Stimulated activated CD8-positive, alpha-beta memory T cell treated with anti-CD3 and anti-CD28 coated beads, Interleukin-12 subunit alpha, Interleukin-12 subunit beta, amount 100 ng/mL, for 4 hours (primary cell): ENCODE data around the gene LSS.
"Not testable (repeated sequence)": the region's sequence is repeated elsewhere in the genome, so short reads cannot be mapped to it uniquely, and the experiment has no call there.

ENCODE experiments used
- DNase-seq: peaks from one replicate; pipeline ENCODE4 v3.0.0-alpha.2; 2020; ENCODE audit warnings: low read depth

LSS gene

GRCh38 chr21:46205166-46205565 is 23.4 kb downstream of the LSS start:
- DNase-seq, result no peak

GRCh38 chr21:46203203-46203600 is 25.4 kb downstream of the LSS start:
- DNase-seq, result no peak

GRCh38 chr21:46202592-46203202 is 25.9 kb downstream of the LSS start:
- no peak for DNase-seq

- DNase-seq, result not testable (repeated sequence)
These were observed 27.4 kb downstream of the LSS start for GRCh38 chr21:46200877-46201803.

- DNase-seq, result no peak
These were observed 28.9 kb downstream of the LSS start for GRCh38 chr21:46199436-46200373.

GRCh38 chr21:46196733-46197132 is 31.8 kb downstream of the LSS start:
- DNase-seq, result no peak

GRCh38 chr21:46195595-46196195 is 32.9 kb downstream of the LSS start:
- no peak for DNase-seq

GRCh38 chr21:46194374-46195334 is 33.9 kb downstream of the LSS start:
- DNase-seq, result no peak

- no peak for DNase-seq
These were observed 34.7 kb downstream of the LSS start for GRCh38 chr21:46193829-46194373.

GRCh38 chr21:46191686-46192575 is 36.6 kb downstream of the LSS start:
- no peak for DNase-seq

- DNase-seq, result no peak
These were observed 37.3 kb downstream of the LSS start for GRCh38 chr21:46191257-46191685.

- DNase-seq, result no peak
These were observed 38.0 kb downstream of the LSS start for GRCh38 chr21:46190491-46191131.

GRCh38 chr21:46189959-46190490 is 38.5 kb downstream of the LSS start:
- no peak for DNase-seq

GRCh38 chr21:46189213-46189958 is 39.2 kb downstream of the LSS start:
- DNase-seq, result no peak

GRCh38 chr21:46188226-46189212 is 40.1 kb downstream of the LSS start:
- no peak for DNase-seq

- DNase-seq, result no peak
These were observed 40.8 kb downstream of the LSS start for GRCh38 chr21:46187814-46188213.

- no peak for DNase-seq
These were observed 41.3 kb downstream of the LSS start for GRCh38 chr21:46187261-46187660.
